Measurements from ENCODE around the gene BLTP3A.
"Not testable (repeated sequence)": the region's sequence is repeated elsewhere in the genome, so short reads cannot be mapped to it uniquely, and the experiment has no call there.

BLTP3A gene, protein sequence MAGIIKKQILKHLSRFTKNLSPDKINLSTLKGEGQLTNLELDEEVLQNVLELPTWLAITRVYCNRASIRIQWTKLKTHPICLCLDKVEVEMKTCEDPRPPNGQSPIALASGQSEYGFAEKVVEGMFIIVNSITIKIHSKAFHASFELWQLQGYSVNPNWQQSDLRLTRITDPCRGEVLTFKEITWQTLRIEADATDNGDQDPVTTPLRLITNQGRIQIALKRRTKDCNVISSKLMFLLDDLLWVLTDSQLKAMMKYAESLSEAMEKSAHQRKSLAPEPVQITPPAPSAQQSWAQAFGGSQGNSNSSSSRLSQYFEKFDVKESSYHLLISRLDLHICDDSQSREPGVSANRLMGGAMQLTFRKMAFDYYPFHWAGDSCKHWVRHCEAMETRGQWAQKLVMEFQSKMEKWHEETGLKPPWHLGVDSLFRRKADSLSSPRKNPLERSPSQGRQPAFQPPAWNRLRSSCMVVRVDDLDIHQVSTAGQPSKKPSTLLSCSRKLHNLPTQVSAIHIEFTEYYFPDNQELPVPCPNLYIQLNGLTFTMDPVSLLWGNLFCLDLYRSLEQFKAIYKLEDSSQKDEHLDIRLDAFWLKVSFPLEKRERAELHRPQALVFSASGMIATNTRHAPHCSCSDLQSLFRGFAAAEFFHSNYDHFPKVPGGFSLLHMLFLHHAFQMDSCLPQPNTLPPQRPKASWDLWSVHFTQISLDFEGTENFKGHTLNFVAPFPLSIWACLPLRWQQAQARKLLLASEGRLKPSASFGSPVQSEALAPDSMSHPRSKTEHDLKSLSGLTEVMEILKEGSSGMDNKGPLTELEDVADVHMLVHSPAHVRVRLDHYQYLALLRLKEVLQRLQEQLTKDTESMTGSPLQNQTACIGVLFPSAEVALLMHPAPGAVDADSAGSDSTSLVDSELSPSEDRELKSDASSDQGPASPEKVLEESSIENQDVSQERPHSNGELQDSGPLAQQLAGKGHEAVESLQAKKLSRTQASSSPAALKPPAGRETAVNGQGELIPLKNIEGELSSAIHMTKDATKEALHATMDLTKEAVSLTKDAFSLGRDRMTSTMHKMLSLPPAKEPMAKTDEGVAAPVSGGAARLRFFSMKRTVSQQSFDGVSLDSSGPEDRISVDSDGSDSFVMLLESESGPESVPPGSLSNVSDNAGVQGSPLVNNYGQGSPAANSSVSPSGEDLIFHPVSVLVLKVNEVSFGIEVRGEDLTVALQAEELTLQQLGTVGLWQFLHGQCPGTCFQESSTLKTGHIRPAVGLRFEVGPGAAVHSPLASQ (N-terminal part only)

DNA sequence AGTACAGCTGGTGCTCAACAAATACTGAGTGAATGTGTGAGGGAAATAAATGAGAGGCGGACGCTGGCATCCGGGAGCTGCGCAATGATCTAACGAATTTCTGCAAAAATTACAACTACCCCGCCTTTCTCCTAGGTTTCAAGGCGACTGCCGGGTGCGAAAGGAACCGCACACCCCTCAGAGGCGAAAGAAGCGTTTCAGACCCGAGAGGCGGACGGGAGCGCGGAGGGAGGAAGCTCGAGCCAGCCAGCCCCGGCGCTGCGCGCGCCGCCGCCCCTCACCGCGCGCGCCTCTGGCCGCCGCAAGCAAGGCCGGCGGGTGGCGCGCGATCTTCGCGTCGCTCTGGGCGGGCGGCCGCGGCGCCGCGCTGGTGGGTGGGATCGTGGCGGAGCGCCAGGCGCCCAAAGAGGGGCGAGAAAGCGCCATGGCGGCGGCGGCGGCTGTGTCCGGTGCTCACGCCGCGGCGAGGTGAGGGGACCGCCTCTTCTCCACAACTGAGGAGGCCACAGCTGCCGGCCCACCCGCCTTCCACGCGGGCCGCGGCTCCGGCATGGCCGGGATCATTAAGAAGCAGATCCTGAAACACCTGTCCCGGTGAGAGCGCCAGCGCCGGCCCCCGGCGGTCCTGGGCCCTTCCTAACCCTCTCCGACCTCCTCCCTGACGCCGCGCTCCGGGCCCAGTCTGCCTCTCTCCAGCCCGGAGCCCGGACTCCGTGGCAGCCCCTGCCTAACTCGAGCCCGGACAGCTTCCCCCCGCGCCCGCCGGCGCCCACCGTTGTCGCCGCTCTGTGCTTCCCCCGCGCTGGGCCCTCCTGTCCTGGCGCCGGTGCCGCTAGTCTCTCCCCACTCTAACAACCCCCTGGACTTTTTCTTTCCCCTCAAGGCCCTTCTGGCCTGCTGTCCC, at the start of gene BLTP3A:
BLTP3A (plus strand) TSS at position 383 of the 904 bp plus-strand sequence; CDS start at position 551, 168 bp downstream.
- peak; percentile 92 for DNase-seq

DNA sequence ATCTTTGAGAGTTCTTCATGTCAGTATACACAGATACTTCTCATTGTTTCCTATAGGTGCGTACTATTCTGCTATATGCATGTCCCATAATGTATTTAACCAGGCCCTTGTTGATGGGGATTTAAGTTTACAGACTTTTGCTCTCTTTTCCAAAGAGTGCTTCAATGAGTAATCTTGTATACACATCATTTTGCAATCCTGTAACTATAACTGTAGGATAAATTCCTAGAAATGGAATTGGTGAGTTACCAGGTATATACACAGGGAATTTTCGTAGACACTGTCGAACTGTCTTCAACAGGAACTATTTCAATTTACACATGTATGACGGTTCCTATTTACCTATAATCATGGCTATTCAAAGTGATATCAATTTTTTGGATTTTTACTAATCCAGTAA, 49.8 kb upstream of the BLTP3A start:
- no peak for DNase-seq

DNA sequence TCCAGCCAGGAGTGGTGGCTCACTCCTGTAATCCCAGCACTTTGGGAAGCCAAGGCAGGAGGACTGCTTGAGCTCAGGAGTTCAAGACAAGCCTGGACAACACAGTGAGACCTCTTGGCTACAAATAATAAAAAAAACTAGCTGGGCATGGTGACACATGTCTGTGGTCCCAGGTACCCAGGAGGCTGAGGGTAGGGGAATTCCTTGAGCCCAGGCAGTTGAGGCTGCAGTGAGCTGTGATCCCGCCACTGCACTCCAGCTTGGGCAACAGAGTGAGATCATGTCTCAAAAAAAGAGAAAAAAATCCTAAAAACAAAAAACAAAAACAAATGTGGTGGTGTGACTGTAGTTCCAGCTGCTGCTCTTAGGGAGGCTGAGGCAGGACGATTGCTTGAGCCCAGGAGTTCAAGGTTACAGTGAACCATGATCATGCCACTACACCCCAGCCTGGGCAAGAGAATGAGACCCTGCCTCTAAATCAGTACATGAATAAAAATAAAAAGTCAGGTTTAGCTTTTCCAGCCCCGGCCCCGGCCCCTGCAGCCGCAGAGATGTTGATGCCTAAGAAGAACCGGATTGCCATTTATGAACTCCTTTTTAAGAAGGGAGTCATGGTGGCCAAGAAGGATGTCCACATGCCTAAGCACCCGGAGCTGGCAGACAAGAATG, 48.1 kb upstream of the BLTP3A start:
- no peak for DNase-seq

DNA sequence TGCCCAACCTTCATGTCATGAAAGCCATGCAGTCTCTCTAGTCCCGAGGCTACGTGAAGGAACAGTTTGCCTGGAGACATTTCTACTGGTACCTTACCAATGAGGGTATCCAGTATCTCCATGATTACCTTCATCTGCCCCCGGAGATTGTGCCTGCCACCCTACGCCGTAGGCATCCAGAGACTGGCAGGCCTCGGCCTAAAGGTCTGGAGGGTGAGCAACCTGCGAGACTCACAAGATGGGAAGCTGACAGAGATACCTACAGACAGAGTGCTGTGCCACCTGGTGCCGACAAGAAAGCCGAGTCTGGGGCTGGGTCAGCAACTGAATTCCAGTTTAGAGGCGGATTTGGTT, 47.6 kb upstream of the BLTP3A start:
- DNase-seq: not testable (repeated sequence)

DNA sequence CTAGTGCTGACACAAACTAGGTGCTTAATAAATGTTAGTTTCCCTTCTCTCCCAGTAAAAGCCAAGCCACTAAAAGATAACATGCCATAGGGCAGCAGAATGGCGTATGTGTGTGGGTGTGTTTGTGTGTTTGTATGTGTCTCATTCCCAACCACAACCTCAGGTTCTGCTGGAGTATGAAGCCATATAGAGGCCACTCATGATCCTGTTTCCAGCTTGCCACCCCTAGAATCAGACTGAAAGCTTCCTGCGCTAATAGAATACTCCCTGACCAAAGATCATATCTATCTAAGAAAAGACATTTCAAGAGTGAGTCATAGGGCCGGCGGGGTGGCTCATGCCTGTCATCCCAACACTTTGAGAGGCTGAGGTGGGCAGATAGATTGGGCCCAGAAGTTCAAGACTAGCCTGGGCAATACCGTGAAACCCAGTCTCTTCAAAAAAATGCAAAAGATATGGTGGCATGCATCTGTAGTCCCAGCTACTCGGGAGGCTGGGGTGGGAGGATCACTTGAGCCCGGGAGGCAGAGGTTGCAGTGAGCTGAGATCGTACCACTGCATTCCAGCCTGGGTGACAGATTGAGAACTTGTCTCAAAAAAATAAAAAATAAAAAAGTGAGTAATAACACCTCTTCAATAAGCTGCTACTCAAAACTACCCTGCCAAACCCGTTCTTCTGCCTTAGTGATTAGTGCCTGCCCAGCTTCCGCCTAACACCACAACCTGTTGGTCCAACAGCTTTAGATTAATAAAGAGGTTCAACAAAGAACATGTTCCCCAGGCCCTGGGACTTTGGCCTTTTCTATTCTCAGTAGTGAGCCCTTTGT, 46.4 kb upstream of the BLTP3A start:
- no peak for DNase-seq

DNA sequence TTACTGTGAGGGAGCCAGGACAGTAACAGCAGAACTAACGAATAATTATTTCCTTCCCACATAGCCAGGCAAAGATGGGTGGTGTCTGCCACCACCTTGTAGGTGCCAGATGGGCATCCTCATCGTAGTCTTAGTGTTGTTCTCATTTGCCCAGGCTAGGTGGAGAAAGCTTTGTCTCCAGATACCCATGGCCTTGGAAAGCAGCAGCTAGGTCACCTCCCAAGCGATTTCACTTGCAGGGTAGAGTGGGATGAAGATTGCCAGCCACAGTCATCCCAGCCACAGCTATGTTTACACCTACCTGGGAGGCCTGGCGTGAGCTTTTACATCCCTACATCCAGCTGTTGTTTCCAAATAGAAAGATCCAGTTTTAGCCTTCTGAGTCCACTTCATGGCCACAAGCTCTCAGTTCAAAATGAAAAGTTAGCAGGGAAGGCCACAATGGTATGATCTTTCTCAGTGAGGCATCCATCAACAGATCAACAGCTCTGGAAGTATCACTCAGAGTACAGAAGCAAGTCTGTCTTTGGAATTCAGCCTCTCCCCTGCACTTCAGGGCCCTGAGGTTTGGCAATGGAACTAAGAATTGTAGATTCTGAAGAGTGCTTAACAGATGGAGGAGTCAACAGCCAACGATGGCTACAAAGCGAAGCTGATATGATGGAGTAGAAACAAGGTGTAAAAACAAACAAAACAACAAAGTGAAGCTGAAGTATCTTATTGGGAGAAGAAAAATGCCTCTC, 45.6 kb upstream of the BLTP3A start:
- DNase-seq: no peak

DNA sequence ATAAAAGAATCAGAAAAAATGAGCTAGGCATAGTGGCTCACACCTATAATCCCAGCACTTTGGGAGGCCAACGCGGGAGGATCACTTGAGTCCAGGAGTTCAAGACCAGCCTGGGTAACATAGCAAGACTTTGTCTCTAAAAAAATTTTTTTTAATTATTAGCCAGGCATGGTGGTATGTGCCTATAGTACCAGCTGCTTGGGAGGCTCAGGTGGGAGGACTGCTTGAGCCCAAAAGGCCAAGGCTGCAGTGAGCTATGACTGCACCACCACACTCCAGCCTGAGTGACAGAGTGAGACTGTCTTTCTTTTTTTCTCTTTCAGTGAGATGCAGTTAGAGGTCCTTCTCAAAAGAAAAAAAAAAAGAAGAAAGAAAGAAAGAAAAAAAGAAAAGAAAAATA, 43.1 kb upstream of the BLTP3A start:
- DNase-seq: no peak

DNA sequence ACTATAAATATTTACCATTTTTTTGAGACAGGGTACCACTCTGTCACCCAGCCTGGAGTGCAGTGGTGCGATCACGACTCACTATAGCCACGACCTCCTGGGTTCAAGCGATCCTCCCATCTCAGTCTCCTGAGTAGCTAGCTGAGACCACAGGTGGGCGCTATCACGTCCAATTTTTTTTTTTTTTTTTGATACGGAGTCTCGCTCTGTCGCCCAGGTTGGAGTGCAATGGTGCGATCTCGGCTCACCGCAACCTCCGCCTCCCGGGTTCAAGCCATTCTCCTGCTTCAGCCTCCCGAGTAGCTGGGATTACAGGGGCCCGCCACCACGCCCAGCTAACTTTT, 35.4 kb upstream of the BLTP3A start:
- peak; percentile 42 for DNase-seq

DNA sequence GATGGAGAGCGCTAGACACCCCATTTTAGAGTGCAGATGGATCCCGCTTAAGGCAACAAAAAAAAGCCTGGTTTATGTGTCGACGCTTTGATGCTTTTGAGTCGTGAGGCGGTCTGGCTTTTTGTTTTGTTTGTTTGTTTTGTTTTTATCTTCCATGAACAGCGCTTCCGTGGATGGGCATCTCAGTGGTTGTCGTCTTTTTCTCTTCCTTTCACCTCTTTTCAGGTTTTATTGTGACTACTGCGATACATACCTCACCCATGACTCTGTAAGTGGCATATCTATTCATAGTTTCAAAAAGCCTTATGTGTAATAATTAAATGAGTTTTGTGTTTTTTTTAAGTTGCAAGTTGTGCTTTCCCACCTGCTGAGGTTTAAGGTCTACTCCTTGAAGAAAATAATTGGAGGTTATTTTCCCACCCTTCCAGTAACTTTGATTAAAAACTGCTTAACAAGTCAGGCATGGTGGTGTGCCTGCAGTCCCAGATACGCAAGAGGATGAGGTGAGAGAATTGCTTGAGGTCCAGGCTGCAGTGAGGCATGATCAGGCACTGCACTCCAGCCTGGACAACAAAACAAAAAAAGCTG, 34.1 kb upstream of the BLTP3A start:
- DNase-seq: no peak

DNA sequence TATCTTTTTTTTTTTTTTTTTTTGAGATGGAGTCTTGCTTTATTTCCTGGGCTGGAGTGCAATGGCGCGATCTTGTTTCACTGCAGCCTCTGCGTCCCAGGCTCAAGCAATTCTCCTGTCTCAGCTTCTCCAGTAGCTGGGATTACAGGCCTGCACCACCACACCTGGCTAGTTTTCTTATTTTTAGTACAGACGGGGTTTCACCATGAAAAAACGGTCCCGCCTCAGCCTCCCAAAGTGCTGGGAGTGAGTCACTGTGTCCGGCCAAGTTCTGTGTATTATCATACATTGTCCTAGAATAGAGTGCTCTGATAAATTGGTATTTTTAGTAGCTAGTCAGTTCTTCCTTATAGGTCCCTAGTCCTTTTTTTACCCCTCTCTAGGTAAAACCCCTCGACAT, 31.8 kb upstream of the BLTP3A start:
- no peak for DNase-seq

DNA sequence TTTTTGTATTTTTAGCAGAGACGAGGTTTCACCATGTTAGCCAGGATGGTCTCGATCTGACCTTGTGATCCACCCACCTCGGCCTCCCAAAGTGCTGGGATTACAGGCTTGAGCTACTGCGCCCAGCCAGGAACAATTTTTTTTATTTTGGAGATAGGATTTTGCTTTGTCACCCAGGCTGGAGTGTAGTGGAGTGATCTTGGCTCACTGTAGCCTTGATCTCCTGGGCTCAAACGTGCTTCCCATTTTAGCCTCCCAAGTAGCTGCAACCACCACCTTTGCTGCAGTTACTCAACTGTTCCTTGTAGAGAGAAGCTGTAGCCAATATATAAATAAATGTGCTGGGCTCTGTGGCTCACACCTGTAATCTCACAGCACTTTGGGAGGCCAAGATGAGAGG, 30.2 kb upstream of the BLTP3A start:
- not testable (repeated sequence) for DNase-seq

DNA sequence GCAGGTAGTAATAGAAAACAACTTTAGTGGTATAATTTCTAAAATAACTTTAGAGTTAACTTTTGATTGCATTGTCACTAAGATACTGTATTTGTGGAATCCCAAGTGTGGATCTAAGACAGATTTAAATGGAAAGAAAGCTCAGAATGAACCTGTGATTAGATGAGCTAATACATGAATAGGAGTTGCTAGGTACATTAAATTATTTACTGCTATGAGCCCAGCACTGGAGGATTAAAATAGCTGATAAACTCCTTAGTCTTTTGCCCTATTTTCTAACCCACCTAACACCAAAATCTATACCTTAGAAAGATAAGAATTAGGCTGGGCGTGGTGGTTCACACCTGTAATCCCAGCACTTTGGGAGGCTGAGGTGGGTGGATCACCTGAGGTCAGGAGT, 23.7 kb upstream of the BLTP3A start:
- DNase-seq: no peak

DNA sequence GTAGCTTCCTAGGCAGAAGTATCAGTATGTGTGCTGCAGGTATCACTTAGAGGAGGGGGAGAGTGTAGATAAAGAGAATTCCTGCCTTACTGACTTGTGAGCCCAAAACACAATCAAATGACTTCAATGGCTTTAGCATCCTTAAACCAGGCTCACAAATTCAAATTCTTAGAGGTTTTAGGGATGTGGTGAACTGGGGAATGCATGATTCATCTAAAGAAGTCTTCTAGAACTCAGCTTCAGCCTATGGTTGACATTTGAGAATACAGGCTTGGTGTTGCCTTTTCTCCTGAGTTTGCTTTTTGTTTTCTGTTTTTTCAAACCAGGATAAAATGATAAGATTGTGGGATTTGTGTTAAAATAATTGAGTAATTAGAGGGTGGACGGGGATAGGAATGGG, 20.2 kb upstream of the BLTP3A start:
- no peak for DNase-seq

DNA sequence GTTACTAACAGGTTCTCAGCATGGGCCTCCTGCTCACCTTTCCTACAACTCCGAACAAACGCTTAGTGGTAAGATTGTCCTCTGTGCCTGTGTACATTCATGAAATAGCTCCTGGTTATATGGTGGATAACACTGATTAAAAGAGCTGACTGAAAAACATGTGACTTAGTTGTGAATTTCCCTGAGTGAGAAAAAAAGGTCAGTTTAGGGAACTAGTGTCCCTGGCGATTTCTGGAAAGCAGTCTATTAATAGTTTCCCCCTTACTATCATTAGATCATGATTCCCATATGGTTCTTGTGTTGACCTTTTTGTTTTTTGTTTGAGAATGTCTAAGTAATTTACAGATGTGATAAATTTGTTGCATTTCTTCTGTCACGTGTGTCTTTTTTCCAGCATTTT, 18.9 kb upstream of the BLTP3A start:
- DNase-seq: no peak

DNA sequence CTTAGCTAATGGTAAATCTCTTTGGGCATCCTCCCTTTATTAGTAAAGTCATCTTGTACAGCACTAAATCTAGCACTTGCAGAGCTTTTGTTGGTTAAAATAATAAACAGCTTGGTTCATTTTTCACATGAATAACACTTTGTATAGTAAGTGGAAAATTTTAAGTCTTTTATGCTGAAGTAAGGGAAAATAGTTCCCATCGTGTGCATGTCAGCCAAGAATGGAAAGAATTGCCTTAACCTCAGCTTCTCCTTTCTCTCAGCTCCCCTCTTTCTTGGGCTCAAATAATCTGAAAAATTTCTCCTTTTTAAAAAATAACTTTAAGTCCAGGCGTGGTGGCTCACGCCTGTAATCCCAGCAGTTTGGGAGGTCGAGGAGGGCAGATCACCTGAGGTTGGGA, 18.0 kb upstream of the BLTP3A start:
- DNase-seq: no peak

DNA sequence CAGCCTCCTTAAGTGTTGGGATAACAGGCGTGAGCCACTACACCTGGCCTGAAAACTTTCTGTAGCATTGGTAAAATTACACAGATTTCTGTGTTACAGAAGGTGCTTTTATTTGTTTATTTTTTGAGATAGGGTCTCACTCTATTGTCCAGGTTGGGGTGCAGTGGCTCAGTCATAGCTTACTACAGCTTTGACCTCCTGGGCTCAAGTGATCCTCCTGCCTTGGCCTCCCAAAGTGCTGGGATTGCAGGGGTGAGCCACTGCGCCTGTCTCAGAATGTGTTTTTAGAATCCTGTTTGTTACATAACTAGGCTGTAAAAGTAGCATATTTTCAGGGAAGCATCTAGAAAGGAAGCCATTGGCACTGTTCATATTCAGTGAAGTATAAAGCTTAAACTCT, 16.9 kb upstream of the BLTP3A start:
- DNase-seq: no peak

DNA sequence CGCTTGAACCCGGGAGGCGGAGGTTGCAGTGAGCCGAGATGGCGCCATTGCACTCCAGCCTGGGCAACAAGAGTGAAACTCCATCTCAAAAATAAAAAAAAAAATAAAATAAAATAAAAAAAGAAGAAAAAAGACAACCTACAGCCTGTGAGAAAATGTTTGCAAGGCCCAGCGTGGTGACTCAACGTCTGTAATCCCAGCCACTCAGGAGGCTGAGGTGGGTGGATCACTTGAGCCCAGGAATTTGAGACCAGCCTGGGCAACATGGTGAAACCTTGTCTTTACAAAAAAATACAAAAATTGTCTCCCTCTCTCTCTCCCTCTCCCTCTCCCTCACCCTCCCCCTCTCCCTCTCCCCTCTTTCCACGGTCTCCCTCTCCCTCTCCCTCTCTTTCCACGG, 6.5 kb upstream of the BLTP3A start:
- not testable (repeated sequence) for DNase-seq

DNA sequence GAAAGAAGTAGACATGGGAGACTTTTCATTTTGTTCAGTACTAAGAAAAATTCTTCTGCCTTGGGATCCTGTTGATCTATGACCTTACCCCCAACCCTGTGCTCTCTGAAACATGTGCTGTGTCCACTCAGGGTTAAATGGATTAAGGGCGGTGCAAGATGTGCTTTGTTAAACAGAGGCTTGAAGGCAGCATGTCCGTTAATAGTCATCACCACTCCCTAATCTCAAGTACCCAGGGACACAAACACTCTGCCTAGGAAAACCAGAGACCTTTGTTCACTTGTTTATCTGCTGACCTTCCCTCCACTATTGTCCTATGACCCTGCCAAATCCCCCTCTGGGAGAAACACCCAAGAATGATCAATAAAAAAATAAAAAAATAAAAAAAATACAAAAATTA, 4.7 kb upstream of the BLTP3A start:
- DNase-seq: not testable (repeated sequence)

DNA sequence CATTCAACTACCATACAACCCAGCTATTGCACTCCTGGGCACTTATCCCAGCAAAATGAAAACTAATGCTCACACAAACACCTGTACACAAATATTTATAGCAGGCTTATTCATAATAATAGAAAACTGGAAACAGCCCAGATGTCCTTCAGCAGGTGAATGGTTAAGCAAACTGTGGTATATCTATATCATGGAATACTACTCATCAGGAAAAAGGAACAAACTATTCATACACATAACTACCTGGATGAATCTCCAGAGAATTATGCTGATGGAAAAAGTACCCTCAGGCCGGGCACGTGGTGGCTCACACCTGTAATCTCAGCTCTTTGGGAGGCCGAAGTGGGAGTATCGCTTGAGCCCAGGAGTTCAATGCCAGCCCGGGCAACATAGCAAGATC, 3.8 kb upstream of the BLTP3A start:
- no peak for DNase-seq

All from retina (tissue), 1 donor.